HG02588 (cell line): ENCODE measurements around the gene MAP3K2.
"Not testable (repeated sequence)": the region's sequence is repeated elsewhere in the genome, so short reads cannot be mapped to it uniquely, and the experiment has no call there.

Experiments used
- ATAC-seq: cut with Tn5 transposase; IDR thresholded peaks from one replicate; pipeline ENCODE4 v1.9.1; 2021; ENCODE audit warnings: mild to moderate bottlenecking, moderate library complexity; ENCODE audit not compliant: unreplicated experiment

Gene MAP3K2

GRCh38 chr2:127353873-127354676 is 33.7 kb downstream of the MAP3K2 start:
- not testable (repeated sequence) for ATAC-seq

GRCh38 chr2:127353223-127353622 is 34.6 kb downstream of the MAP3K2 start:
- ATAC-seq: not testable (repeated sequence)

GRCh38 chr2:127351603-127352002 is 36.2 kb downstream of the MAP3K2 start:
- no peak for ATAC-seq

GRCh38 chr2:127348426-127349000 is 39.3 kb downstream of the MAP3K2 start:
- no peak for ATAC-seq

DNA sequence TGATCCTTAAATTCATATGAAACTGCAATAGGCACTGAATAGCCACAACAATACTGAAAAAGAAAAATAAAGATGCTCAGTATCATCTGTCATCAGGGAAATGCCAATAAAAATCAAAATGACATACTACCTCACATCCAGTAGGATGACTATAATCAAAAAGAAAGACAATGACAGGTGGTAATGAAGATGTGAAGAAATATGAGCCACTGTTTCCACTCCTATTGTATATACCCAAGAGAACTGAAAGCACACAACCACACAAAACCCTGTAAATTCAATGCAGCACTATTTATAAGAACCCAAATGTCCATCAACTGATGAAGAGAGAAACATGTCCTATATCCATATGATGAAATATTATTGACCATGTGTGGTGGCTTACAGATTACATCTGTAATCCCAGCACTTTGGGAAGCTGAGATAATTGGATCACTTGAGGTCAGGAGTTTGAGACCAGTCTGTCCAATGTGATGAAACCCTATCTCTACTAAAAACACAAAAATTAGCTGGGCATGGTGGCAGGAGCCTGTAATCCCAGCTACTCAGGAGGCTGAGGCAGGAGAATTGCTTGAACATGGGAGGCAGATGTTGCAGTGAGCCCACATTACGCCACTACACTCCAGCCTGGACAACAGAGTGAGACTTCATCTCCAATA is 39.9 kb downstream of the MAP3K2 start:
- no peak for ATAC-seq

DNA sequence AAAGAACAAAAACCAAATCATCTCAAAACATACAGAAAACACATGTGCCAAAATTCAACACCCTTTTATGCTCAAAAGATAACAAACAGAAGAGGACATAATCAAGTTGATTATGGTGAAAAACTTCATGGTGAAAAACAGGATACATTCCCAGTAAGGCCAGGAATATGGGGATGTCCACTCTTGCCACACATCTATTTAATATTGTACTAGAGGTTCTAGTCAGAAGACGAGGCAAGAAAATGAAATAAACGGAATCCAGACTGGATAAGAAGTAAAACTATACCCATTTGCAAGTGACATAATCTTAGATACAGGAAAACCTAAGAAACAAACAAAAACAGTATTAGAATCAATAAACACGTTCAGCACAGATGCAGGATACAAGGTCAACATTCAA is 40.8 kb downstream of the MAP3K2 start:
- ATAC-seq: no peak

DNA sequence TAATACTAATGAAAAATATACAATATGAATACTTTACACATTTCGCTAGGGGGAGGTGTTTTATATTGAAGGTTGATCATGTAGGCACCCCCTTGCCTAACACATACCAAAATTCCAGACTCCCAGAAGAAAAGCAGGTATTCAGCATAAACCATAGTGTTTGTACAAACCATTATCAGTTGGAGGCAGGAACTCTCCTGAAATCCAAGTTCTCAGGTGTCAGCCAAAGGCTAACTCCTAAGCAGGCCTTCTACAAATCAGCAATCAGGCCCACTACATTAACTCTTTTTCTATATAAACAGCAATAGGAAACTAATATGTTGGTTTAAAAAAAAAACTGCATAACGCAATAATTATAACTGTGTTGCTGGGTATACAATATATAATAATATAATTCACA is 44.5 kb downstream of the MAP3K2 start:
- no peak for ATAC-seq

DNA sequence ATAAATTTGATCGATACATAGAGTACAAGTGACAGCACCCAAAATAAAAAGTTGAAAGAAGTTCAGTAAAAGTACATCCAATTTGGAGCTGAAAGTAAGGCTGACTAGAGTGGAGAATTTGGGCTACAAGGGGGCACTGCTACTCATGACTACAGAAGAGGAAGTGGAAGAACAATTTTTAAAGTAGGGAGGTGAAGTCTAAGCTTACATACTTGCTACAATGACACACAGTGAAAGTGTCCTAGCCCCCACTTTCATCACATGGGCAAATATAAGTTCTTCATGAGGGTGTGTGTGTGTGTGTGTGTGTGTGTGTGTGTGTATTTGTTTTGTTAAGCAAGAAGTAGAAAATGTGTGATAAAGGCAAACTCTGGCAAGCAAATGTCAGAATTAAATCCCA is 45.7 kb downstream of the MAP3K2 start:
- no peak for ATAC-seq

DNA sequence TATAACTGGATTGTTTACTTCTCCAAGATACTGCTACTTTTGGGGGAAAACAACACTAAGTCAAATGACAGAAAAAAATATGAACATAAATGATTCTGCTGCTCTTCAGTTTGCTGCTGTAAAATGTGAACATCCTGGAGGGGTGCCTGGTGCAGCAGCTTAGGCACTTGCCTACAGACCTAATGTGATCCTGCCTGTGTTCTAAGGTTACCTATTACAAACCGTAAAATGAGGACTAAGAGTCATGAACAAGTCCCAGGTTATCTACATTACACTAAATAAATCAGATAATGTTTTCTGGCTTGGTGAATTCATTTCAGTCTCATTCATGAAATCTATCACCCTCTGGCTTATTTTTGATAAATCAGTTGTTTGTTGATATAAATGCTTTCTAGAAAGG is 55.4 kb downstream of the MAP3K2 start:
- no peak for ATAC-seq

GRCh38 chr2:127330753-127331152 is 57.0 kb downstream of the MAP3K2 start:
- peak; percentile 63 for ATAC-seq

DNA sequence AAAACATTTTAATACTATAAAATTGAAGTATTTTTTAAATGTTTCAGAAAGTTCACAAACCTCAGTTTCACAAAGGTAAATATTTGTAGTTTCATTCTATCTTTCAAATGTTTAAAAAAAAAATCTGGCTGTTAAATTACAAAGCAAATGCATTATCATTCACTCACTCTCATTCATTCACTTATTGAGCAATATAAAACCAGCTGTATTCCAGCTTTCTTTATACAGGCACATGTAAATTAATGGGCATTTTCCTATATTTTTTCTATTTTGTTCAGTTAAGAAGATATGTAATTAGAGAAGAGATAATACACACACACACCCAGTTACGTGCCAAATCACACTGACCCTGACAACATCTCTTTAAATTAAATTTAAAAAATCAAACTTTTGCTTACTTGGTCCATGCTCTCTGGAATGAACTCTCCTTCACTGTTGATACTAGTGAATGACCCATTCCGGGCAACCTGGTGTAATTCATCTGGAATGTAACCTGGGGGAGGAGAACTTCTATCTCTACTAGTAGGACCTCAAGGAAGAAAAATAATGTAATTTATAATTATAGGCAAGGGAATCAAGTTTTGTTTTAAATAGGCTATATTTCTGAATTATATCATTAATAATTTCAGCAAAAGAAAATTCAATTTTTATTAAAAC is 61.4 kb downstream of the MAP3K2 start:
- no peak for ATAC-seq

DNA sequence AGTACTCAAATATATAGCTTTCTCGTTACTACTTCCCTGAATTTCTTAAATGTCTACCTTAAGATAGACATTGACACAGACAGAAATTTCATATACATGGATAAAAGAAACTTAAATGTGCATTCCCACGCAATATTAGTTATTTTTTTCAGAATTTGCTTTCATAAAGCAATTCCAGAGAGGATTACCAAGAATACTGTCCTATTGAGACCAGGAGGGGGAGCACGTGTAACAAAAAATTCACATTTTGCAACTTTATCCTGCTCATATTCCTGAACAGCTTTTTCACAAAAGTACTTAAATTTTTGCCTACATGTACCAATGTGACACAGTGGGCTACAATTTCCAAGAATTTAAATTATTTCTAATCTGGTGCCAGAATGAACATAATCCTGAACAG is 63.1 kb downstream of the MAP3K2 start:
- no peak for ATAC-seq

- no peak for ATAC-seq
Measured at GRCh38 chr2:127321303-127321702, 66.5 kb downstream of the MAP3K2 start.

DNA sequence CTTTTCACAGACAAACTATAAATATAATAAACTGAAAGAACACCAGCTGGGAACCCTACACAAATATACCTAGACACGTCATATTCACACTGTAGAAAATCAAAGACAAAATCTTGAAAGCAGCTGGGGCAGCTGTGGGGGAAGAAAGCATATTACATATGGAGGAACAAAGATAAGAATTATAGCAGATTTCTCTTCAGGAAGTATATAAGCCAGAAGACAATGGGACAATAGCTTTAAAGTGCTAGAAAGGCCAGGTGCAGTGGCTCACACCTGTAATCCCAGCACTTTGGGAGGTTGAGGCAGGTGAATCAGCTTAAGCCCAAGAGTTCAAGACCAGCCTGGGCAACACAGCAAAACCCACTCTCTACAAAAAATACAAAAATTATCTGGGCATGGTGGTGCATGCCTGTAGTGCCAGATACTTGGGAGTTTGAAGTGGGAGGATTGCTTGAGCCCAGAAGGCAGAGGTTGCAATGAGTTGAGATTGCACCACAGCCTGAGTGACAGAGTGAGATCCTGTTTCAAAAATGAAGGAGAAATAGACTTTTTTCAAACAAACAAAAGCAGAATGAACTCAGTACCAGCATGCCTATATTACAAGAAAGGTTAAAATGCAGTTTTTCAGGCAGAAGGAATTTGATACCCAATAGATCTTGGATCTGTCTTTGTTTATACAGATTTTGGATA is 67.0 kb downstream of the MAP3K2 start:
- ATAC-seq: no peak

DNA sequence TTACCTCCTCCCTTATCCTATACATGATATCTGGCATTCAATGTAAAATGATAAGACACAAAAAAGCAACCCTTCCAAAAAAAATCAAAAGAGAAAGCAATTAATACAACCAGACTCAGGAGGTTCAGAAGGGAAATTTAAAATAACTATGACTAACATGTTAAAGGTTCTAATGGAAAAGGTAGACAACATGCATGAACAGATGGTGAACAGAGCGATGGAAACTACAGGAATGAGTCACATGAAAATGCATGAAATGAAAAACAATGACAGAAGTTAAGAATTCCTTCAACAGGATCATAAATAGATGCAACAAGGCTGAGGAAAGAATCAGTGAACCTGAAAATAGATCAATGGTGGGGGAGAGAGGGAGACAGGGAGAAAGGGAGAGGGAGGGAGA is 67.7 kb downstream of the MAP3K2 start:
- ATAC-seq: no peak

DNA sequence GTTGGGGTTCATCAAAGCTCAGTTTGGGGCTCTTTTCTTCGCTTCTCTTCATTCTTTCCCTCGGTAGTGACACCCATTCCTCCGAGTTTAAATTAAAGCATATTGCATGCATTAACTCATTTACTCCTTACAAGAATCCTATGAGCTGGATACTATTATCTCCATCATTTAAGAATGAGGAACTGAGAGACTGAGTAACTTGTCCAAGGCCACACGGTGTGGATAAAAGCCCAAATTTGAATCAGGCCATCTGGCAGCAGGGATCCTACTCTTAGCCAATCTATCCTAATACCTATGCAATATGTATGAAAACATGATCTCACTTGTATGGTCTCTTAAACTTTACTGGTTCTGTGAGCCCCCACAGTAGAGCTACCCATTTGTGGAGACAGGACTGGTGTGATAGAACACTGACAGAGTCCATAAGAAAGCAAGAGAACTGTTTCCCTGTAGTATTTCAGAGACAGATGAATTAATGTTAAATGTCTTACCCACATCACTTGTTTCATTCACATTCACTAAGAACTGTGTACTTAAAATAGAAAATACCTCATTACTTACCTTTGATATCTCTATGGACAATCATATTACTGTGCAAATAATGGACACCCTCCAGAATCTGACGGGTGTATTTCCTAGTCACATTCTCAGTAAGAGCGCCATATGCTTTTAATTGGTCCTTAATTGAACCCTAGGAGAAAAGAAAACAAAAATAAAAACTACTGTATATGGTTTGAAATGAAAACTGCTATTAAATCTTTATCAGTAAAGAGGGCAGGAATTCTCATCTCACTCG is 73.4 kb downstream of the MAP3K2 start:
- no peak for ATAC-seq

GRCh38 chr2:127313406-127313805 is 74.4 kb downstream of the MAP3K2 start:
- ATAC-seq: peak; percentile 98

- ATAC-seq: no peak
Measured at GRCh38 chr2:127310980-127311379, 76.8 kb downstream of the MAP3K2 start.

DNA sequence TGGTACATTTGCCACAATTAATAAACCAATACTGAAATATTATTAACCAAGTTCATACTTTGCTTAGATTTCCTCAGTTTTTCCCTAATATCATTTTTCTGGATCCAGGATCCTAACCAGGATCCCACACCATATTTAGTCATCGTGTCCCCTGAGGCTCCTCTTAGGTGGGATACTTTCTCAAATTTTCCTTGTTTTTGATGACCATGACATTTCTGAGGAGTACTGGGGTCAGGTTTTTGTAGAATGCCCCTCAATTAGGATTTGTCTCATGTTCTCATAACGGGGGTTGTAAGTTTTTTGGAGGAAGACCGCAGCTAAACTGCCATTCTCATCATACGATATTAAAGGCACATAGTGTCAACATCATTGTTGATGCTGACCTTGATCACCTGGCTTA is 78.3 kb downstream of the MAP3K2 start:
- no peak for ATAC-seq

DNA sequence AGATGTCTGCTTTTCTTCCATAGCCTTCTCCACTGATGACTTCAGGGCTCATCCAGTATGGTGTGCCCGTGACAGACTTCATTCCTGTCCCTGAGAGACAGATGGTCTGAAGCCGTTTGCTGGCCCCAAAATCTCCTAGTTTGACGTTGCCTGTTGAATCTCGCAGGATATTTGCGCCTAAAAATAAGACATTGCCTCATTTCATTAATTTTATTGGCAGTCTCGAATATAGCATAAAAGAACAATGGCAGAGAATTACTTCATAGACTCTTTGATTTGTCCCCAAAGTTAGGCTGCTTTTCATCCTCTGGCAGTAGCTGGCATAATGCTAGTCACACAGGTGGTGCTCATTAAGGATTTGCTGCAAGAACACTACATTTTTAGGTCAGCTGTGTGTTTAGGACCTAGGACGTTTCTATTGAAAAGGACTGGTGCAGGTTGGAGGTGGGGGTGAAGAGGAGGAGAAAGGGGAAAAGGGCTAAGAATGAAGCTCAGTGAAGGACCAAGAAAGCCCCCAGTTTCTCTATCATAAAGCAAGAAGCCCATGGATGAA is 79.1 kb downstream of the MAP3K2 start:
- no peak for ATAC-seq
